OCI-LY7 (cell line): ENCODE results near the gene TXLNG. TPM values are rescaled to one million over a fixed set of nuclear protein-coding genes. Genes with fewer than 3 reads are reported as not detected.

Experiments used
- BruUV-seq: library from RNA; stranded (reverse); fragments of 400-500 nt; replicated peaks from 2 replicates; lab custom pipeline; 2021; lab: Mats Ljungman, UMichigan
- CTCF ChIA-PET: fragments of 300-600 bp; sonication (Branson Sonifier 250); formaldehyde crosslinking; loops from one replicate; lab custom pipeline; 2022; ENCODE audit warnings: antibody characterized with exemption; ENCODE audit not compliant: unreplicated experiment; lab: Charles Lee
- POLR2A ChIA-PET: fragments of 300-600 bp; sonication (Branson Sonifier 250); formaldehyde crosslinking; loops from one replicate; lab custom pipeline; 2022; ENCODE audit warnings: antibody characterized with exemption; lab: Charles Lee
- DNase-seq: peaks from one replicate; pipeline ENCODE4 v3.0.0-alpha.2; 2015; ENCODE audit warnings: low spot score
- H2AFZ ChIP-seq: fragments of 200-600 bp; sonication (generic), shearing (Covaris generic); 2 replicates; pipeline ENCODE4 v1.6.1; 2014; ENCODE audit warnings: mild to moderate bottlenecking, antibody characterized with exemption, low read length, moderate library complexity
- H3K27ac ChIP-seq: fragments of 200-600 bp; sonication (generic); 2 replicates; pipeline ENCODE4 v1.5.1; 2014; ENCODE audit warnings: mixed run types, low read depth, mild to moderate bottlenecking, moderate library complexity, low read length, inconsistent platforms; ENCODE audit not compliant: poor library complexity, severe bottlenecking
- H3K36me3 ChIP-seq: fragments of 200-600 bp; sonication (generic); 2 replicates; pipeline ENCODE4 v1.6.1; 2014; ENCODE audit warnings: mild to moderate bottlenecking, antibody characterized with exemption, low read length, moderate library complexity, mixed read lengths; ENCODE audit not compliant: insufficient read depth
- H3K4me1 ChIP-seq: fragments of 200-600 bp; sonication (generic); 2 replicates; pipeline ENCODE4 v1.5.1; 2014; ENCODE audit warnings: mild to moderate bottlenecking, low read length; ENCODE audit not compliant: insufficient read depth, poor library complexity, severe bottlenecking
- H3K4me2 ChIP-seq: fragments of 200-600 bp; sonication (generic); 2 replicates; pipeline ENCODE4 v1.6.1; 2014; ENCODE audit warnings: mild to moderate bottlenecking, low read length
- H3K4me3 ChIP-seq: fragments of 200-600 bp; sonication (generic); 2 replicates; pipeline ENCODE4 v1.5.1; 2014; ENCODE audit warnings: mild to moderate bottlenecking, low read depth, low read length; ENCODE audit not compliant: poor library complexity, severe bottlenecking
- H3K79me2 ChIP-seq: fragments of 200-600 bp; sonication (generic); 2 replicates; pipeline ENCODE4 v1.6.1; 2016; ENCODE audit warnings: low read depth, mild to moderate bottlenecking, low read length, moderate library complexity, mixed read lengths; ENCODE audit not compliant: insufficient read depth
- H3K9me2 ChIP-seq: fragments of 200-600 bp; sonication (generic); 2 replicates; pipeline ENCODE4 v1.6.1; 2016; ENCODE audit warnings: mild to moderate bottlenecking, low read length, mixed read lengths; ENCODE audit not compliant: insufficient read depth
- H3K9me3 ChIP-seq: fragments of 200-600 bp; sonication (generic); 2 replicates; pipeline ENCODE4 v1.6.1; 2014; ENCODE audit warnings: mild to moderate bottlenecking, mixed run types, low read length, mixed read lengths
- H4K20me1 ChIP-seq: fragments of 200-600 bp; sonication (generic); 2 replicates; pipeline ENCODE4 v1.6.1; 2014; ENCODE audit warnings: mild to moderate bottlenecking, antibody characterized with exemption, low read length, moderate library complexity, mixed read lengths; ENCODE audit not compliant: insufficient read depth
- CTCF ChIP-seq: fragments of 200-600 bp; sonication (generic); conservative IDR thresholded peaks from 2 replicates; pipeline ENCODE4 v1.5.1; 2014; ENCODE audit warnings: mild to moderate bottlenecking, antibody characterized with exemption, low read length, moderate library complexity, mixed read lengths
- EZH2phosphoT487 ChIP-seq: fragments of 200-600 bp; sonication (generic); IDR thresholded peaks from 2 replicates; pipeline ENCODE4 v1.6.1; 2018; ENCODE audit warnings: low read depth, borderline replicate concordance, mild to moderate bottlenecking, mixed run types, antibody characterized with exemption, low read length, moderate library complexity, mixed read lengths
- intact Hi-C: fragments of 100-400 bp; cut with micrococcal nuclease; formaldehyde crosslinking; loops from one replicate; pipeline ENCODE4 v1.10.0; 2022; ENCODE audit not compliant: unreplicated experiment
- total RNA-seq, 2 experiments: library from RNA; depleted of rRNA in 1 of 2; stranded (reverse); fragments of >200 nt in 1 of 2; shearing (Covaris generic) in 1 of 2; gene quantifications; 2 replicates each; pipeline ENCODE4 v1.2.3, GENCODE V29; 2014 to 2022

The TXLNG gene
- total RNA-seq, 2 experiments from 2014 or later, result 16.9 to 22.0 TPM

- Histone ChIP-seq H3K36me3 (peaks cover 98% of the 10 kb centered on the region), H3K4me1 (no peaks in the 10 kb centered on the region), H3K9me3 (no peaks in the 10 kb centered on the region), H3K4me3 (no peak overlapping the region), H2AFZ (no peak overlapping the region), H4K20me1 (no peaks in the 10 kb centered on the region; the same call in 1 of the 2 replicates), H3K9me2 (no peaks in the 10 kb centered on the region), H3K79me2 (peaks cover 30% of the 10 kb centered on the region; the same call in 1 of the 2 replicates), H3K4me2 (no peak overlapping the region), H3K27ac (no peak overlapping the region)
- ChIA-PET POLR2A (no interaction called here), CTCF (no interaction called here)
- no peak for DNase-seq
- intact Hi-C loops, result no loop called here
- BruUV-seq, result no TSS peak
- TF ChIP-seq EZH2phosphoT487 (no peak), CTCF (no peak)
Observed at GRCh38 chrX:16851827-16852226, 65.6 kb downstream of the TXLNG start.

GRCh38 chrX:16852617-16853179 is 66.4 kb downstream of the TXLNG start:
- no peak overlapping the region for H3K4me2 ChIP-seq
- H4K20me1 ChIP-seq, result no peaks in the 10 kb centered on the region; the same call in 1 of the 2 replicates
- no peak overlapping the region for H3K4me3 ChIP-seq
- H3K9me3 ChIP-seq, result no peaks in the 10 kb centered on the region
- no TSS peak for BruUV-seq
- no peaks in the 10 kb centered on the region for H3K9me2 ChIP-seq
- intact Hi-C loops, result no loop called here
- H3K36me3 ChIP-seq, result peaks cover 100% of the 10 kb centered on the region
- H2AFZ ChIP-seq, result no peak overlapping the region
- H3K4me1 ChIP-seq, result no peaks in the 10 kb centered on the region
- peaks cover 38% of the 10 kb centered on the region; the same call in 1 of the 2 replicates for H3K79me2 ChIP-seq
- DNase-seq, result no peak
- no peak overlapping the region for H3K27ac ChIP-seq
- ChIA-PET CTCF (no interaction called here), POLR2A (no interaction called here)
- TF ChIP-seq EZH2phosphoT487, result no peak
- TF ChIP-seq CTCF, result no peak

GRCh38 chrX:16853537-16853936 is 67.3 kb downstream of the TXLNG start:
- BruUV-seq, result no TSS peak

More at GRCh38 chrX:16853537-16853936, 67.3 kb downstream of the TXLNG start:
- intact Hi-C loops, result no loop called here
- CTCF ChIA-PET, result no interaction called here
- Histone ChIP-seq H2AFZ (no peak overlapping the region), H3K36me3 (peaks cover 100% of the 10 kb centered on the region), H3K4me2 (no peak overlapping the region), H4K20me1 (no peaks in the 10 kb centered on the region; the same call in 1 of the 2 replicates), H3K9me3 (no peaks in the 10 kb centered on the region), H3K79me2 (peaks cover 43% of the 10 kb centered on the region), H3K4me3 (no peak overlapping the region), H3K4me1 (no peaks in the 10 kb centered on the region), H3K27ac (no peak overlapping the region), H3K9me2 (no peaks in the 10 kb centered on the region)
- TF ChIP-seq EZH2phosphoT487 (no peak), CTCF (no peak)
- POLR2A ChIA-PET, result interaction anchor here (0.5 to 0.7 kb wide), 2 partner anchors 24 to 133 kb away, joined by 3 to 5 read pairs; no protein-coding TSS in a partner anchor
- no peak for DNase-seq
